ENCODE measurements around the gene ARHGAP9.
A peak's percentile ranks its signal among the peaks of the same experiment; 100 is the strongest.
"Not testable (repeated sequence)": the region's sequence is repeated elsewhere in the genome, so short reads cannot be mapped to it uniquely, and the experiment has no call there.

ARHGAP9 gene

DNA sequence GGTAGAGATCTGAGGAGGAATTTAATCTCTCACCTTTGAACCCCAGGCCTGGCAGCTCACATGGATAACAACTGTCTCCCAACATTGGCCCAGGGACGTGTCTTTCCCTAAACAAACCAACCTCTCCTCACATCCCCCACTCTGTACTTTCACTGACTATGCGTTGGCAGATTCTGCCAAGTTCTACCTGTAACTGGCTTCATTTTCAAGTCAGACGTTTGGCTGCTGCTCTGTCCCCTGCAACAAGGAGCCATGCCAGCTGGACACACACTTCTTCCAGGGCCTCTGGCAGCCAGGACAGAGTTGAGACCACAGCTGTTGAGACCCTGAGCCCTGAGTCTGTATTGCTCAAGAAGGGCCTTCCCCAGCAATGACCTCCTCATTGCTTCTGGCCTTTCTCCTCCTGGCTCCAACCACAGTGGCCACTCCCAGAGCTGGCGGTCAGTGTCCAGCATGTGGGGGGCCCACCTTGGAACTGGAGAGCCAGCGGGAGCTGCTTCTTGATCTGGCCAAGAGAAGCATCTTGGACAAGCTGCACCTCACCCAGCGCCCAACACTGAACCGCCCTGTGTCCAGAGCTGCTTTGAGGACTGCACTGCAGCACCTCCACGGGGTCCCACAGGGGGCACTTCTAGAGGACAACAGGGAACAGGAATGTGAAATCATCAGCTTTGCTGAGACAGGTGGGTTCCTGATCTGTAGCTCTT is 45.0 kb downstream of the ARHGAP9 start, which contains the start of gene INHBC:
Gene INHBC, plus strand, starts transcription at position 268 of the 707 bp plus-strand sequence. Its CDS starts 103 bp downstream, at position 371.
- DNase-seq (ENCODE audit: low read depth): no peak

DNA sequence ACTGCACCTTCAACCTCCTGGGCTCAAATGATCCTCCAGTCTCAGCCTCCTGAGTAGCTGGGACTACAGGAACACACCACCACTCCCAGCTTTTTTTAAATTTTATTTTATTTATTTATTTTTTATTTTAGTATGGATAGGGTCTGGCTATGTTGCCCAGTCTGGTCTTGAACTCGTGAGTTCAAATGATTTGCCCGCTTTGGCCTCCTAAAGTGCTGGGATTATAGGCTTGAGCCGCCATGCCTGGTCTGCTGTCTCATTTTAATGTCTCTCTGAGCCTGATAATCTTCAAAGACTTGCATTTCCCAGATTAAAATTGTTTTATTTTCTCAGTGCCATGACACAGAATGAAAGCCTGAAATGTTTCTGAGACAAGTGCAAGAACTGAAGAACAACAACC is 46.3 kb downstream of the ARHGAP9 start:
- DNase-seq (ENCODE audit: low read depth): no peak

DNA sequence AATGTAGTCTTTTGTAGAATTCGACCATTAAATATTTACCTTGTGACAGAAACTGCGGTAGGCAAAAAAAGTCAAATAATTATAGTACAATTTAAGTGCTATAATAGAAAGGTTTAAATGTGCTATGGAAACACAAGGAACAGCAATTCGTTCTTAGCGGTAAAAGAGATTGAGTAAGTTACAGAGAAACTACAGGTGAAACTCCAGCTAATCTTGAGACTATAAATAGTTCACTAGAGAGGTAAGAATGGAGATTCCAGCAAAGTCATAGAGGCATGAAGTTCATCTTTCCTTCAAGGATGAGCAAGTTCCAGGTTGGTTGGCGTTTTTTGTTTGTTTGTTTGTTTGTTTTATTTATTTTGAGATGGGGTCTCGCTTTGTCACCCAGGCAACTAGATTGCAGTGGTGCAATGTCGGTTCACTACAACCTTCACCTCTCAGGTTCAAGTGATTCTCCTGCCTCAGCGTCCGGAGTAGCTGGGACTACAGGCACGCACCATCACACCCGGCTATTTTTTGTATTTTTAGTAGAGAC is 47.9 kb downstream of the ARHGAP9 start:
- DNase-seq (ENCODE audit: low read depth): no peak

DNA sequence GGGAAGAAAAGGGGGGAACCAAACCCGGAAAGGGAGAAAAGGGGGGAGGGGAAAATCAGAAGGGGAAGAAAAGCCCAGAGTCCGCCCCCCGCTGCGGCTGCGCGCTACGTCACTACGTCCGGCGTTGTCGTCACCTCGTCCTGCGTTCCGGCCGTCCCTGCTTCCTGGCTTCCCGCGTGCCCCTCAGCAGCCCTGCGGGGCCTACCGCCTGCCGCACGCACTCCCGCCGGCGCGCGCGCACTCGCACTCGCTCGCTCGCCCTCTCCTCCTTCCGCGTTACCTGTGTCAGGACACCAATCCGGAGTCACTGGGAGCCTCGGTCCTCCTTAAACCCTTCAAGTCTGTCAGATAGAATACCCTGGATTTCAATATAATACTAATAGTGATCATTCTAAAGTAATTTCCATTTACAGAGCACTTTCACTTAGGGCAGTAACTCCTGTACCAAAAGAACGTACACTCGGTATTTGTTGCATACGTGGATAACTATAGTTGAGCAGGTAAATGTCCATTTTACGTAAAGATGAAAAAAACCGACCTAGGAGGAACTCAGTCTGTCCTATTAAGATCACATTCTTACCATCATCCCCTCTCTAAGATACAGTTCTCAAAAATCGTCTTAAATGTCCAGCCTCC is 48.6 kb downstream of the ARHGAP9 start, which contains the start of gene R3HDM2:
Gene R3HDM2, minus strand, starts transcription at position 113 of the 636 bp plus-strand sequence. CDS start 120,615 bp downstream, outside the sequence.
- peak; percentile 89 for DNase-seq (ENCODE audit: low read depth)

DNA sequence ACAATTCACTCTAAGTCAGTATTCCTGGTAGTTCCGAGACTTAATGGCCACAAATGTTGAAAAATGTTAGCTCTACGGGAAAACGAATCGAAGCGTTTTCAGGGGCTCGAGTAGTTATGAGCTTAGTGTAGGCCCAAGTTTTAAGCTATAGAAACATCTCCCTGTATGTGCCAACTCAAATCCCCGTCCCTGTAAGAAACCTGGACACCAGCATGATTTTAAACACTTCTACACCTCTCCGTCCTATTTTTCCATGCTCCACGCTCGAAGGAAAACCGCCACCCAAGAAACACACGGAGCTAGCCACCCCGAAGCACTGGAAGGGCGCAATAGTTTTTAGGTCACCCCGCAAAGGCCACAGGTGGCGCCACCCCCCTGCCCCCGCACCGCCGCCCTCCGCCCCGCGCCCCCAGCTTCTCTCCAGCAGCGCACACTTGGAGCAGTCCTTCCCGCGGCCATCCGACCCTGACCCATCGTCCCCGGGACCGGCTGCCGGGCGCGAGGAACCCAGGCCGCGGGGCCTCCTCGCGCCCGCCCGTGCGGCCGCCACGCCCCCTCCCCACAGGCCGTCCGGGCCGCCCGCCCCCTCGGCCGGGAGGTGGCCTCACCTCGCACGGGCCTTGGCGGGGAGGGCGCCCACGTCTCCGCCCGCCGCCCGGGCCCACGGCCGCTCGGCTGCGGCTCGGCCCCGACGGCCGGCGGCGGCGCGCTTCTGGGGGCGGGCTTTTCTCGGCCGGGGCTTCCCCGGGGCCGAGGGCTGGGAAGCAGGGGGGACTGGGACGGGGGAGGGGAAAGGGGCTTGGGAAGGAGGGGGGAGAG is 49.3 kb downstream of the ARHGAP9 start:
- DNase-seq (ENCODE audit: low read depth): peak; percentile 33

DNA sequence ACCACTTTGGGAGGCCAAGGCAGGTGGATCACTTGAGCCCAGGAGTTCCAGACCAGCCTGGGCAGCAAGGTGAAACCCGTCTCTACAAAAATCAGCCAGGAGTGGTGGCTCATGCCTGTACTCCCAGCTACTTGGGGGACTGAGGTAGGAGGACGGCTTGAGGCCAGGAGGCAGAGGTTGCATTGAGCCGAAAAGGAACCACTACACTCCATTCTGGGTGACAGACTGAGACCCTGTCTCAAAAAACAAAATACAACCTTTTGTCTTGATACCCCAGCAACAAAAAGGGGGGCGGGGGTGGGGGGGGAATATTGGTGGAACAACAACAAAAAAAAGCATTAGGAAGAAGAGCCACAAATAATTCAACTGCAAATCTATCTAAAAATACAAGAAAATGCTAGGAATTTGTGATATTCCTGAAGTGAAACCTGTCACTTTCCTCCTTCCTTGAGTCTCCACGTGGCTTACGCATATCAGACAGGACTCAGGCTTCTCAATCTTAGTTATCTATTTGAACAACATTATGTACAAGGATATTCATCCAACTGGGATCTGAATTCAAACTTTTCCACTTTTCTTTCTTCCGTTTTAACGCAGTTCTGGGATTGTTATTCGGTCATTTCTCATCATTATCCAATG is 50.1 kb downstream of the ARHGAP9 start:
- no peak for DNase-seq (ENCODE audit: low read depth)

DNA sequence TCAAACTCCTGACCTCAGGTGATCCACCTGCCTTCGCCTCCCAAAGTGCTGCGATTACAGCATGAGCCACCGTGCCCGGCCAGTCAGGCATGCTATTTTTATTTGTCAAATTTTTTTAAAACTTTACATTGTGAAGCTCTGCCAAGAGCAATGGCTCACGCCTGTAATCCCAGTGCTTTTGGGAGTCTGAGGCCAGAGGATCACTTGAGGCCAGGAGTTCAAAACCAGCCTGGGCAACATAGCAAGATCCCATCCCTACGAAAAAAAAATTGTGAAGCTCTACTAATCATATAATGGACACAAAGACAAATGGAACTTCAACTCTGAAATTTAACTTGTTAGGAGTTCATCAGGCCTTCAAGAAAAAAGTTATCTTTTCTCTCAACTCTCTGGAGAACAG is 50.7 kb downstream of the ARHGAP9 start:
- no peak for DNase-seq (ENCODE audit: low read depth)

DNA sequence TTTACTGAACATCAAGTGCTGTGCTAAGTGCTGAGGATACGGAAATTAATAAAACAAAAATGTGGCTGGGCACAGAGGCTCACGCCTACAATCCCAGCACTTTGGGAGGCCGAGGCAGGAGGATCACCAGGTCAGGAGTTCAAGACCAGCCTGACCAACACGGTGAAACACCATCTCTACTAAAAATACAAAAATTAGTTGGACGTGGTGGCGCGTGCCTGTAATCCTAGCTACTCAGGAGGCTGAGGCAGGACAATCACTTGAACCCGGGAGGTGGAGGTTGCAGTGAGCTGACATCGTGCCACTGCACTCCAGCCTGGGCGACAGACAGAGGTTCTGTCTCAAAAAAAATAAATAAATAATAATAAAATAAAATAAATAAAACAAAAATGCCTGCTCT is 52.7 kb downstream of the ARHGAP9 start:
- not testable (repeated sequence) for DNase-seq (ENCODE audit: low read depth)
